ENCODE measurements around the gene ZNF117.
"Not testable (repeated sequence)": the region's sequence is repeated elsewhere in the genome, so short reads cannot be mapped to it uniquely, and the experiment has no call there.

GRCh38 chr7:64948774-64949173, 42.1 kb downstream of the ZNF117 start:
- not testable (repeated sequence) for TF ChIP-seq POLR2A (IDR thresholded peaks at IDR 0.05; ENCODE audit: control extremely low read depth in 1 of 2, low read depth in 2 of 2, low read length in 2 of 2); CTCF (IDR thresholded peaks at IDR 0.05; ENCODE audit: control extremely low read depth in 1 of 3, insufficient read depth in 1 of 3, low read depth in 1 of 3, low read length in 3 of 3); YY1 (IDR thresholded peaks at IDR 0.05; ENCODE audit: low read depth, low read length); MAX (IDR thresholded peaks at IDR 0.05); JUN (IDR thresholded peaks at IDR 0.05; ENCODE audit: low read depth, low read length)
